Neuronal stem cell (in vitro differentiated cells): ENCODE measurements around the gene NRG2.

ENCODE experiments used
- DNase-seq: peaks from one replicate; pipeline ENCODE4 v3.0.0-alpha.2; 2013; ENCODE audit warnings: low spot score
- H2AFZ ChIP-seq: one replicate; pipeline ENCODE4 v1.6.1; 2013; ENCODE audit warnings: mild to moderate bottlenecking, low read length, inconsistent platforms
- H2AK5ac ChIP-seq: 2 replicates; pipeline ENCODE4 v1.6.1; 2013; ENCODE audit warnings: low read depth, mild to moderate bottlenecking, inconsistent platforms, low read length, moderate library complexity, mixed read lengths
- H2BK120ac ChIP-seq: 2 replicates; pipeline ENCODE4 v1.6.1; 2013; ENCODE audit warnings: low read depth, mild to moderate bottlenecking, inconsistent platforms, low read length, moderate library complexity, mixed read lengths
- H2BK12ac ChIP-seq: one replicate; pipeline ENCODE4 v1.6.1; 2013; ENCODE audit warnings: low read length, inconsistent platforms
- H2BK15ac ChIP-seq: 2 replicates; pipeline ENCODE4 v1.6.1; 2013; ENCODE audit warnings: mild to moderate bottlenecking, low read length, inconsistent platforms, mixed read lengths
- H2BK5ac ChIP-seq: one replicate; pipeline ENCODE4 v1.6.1; 2013; ENCODE audit warnings: inconsistent platforms, mild to moderate bottlenecking, low read length, moderate library complexity
- H3K14ac ChIP-seq: one replicate; pipeline ENCODE4 v1.6.1; 2013; ENCODE audit warnings: low read length, inconsistent platforms
- H3K18ac ChIP-seq: 2 replicates; pipeline ENCODE4 v1.6.1; 2013; ENCODE audit warnings: low read length, inconsistent platforms
- H3K23ac ChIP-seq: 2 replicates; pipeline ENCODE4 v1.6.1; 2013; ENCODE audit warnings: low read depth, mild to moderate bottlenecking, mixed read lengths, low read length, inconsistent platforms; ENCODE audit not compliant: poor library complexity
- H3K27ac ChIP-seq: replicated peaks from 3 replicates; pipeline ENCODE4 v1.5.1; 2013; ENCODE audit warnings: low read length, inconsistent platforms
- H3K27me3 ChIP-seq, 3 experiments: 2 replicates each; pipeline ENCODE4 v1.6.1; 2013; ENCODE audit warnings: low read length in 3 of 3, mild to moderate bottlenecking in 2 of 3, inconsistent platforms in 1 of 3, low read depth in 1 of 3, mixed read lengths in 1 of 3, moderate library complexity in 1 of 3; ENCODE audit not compliant: control insufficient read depth in 3 of 3, insufficient read depth in 3 of 3
- H3K36me3 ChIP-seq, 2 donors: replicated peaks in 1 of 2; 2 replicates each; pipeline ENCODE4 v1.6.1; 2013; ENCODE audit warnings: low read length in 2 of 2; ENCODE audit not compliant: control insufficient read depth in 2 of 2, insufficient read depth in 2 of 2
- H3K4ac ChIP-seq: 2 replicates; pipeline ENCODE4 v1.6.1; 2013; ENCODE audit warnings: inconsistent platforms, mild to moderate bottlenecking, low read length, moderate library complexity
- H3K4me1 ChIP-seq, 2 donors: 1 replicate in 1 of 2; 2 replicates in 1 of 2; pipeline ENCODE4 v1.6.1; 2013; ENCODE audit warnings: low read length in 2 of 2, low read depth in 1 of 2; ENCODE audit not compliant: control insufficient read depth in 2 of 2, insufficient read depth in 1 of 2
- H3K4me2 ChIP-seq: one replicate; pipeline ENCODE4 v1.6.1; 2013; ENCODE audit warnings: mild to moderate bottlenecking, low read length, inconsistent platforms; ENCODE audit not compliant: insufficient read depth, poor library complexity, severe bottlenecking
- H3K4me3 ChIP-seq, 2 donors: 2 replicates each; pipeline ENCODE4 v1.5.1; 2013; ENCODE audit warnings: low read length in 2 of 2, mild to moderate bottlenecking in 2 of 2, inconsistent platforms in 1 of 2, moderate library complexity in 1 of 2
- H3K79me1 ChIP-seq: one replicate; pipeline ENCODE4 v1.6.1; 2013; ENCODE audit warnings: low read depth, mild to moderate bottlenecking, inconsistent platforms, low read length, moderate library complexity
- H3K9ac ChIP-seq: one replicate; pipeline ENCODE4 v1.6.1; 2013; ENCODE audit warnings: mild to moderate bottlenecking, low read depth, low read length, inconsistent platforms; ENCODE audit not compliant: poor library complexity
- H3K9me3 ChIP-seq, 2 donors: replicated peaks in 1 of 2; 2 replicates each; pipeline versions ENCODE3 to v1.6.1; 2013; ENCODE audit warnings: low read length in 2 of 2, mild to moderate bottlenecking in 2 of 2, inconsistent platforms in 1 of 2, low read depth in 1 of 2, mixed read lengths in 1 of 2, moderate library complexity in 1 of 2; ENCODE audit not compliant: control insufficient read depth in 2 of 2, insufficient read depth in 1 of 2
- H4K8ac ChIP-seq: one replicate; pipeline ENCODE4 v1.6.1; 2013; ENCODE audit warnings: low read depth, mild to moderate bottlenecking, inconsistent platforms, low read length, moderate library complexity
- H4K91ac ChIP-seq: one replicate; pipeline ENCODE4 v1.6.1; 2013; ENCODE audit warnings: low read length, low read depth, mild to moderate bottlenecking, inconsistent platforms; ENCODE audit not compliant: poor library complexity
- WGBS, 2 donors: extraction: QIAGEN DNeasy Blood & Tissue Kit; methylation state at CpG; one replicate each; pipeline ENCODE4 v1.1.7; 2013; ENCODE audit warnings: missing lambda C conversion rate in 2 of 2, mixed read lengths in 1 of 2; ENCODE audit not compliant: insufficient read length in 2 of 2, insufficient replicate concordance in 1 of 2; ENCODE audit errors: extremely low coverage in 2 of 2; 5-methylcytosine and 5-hydroxymethylcytosine counted together

The NRG2 gene

DNA sequence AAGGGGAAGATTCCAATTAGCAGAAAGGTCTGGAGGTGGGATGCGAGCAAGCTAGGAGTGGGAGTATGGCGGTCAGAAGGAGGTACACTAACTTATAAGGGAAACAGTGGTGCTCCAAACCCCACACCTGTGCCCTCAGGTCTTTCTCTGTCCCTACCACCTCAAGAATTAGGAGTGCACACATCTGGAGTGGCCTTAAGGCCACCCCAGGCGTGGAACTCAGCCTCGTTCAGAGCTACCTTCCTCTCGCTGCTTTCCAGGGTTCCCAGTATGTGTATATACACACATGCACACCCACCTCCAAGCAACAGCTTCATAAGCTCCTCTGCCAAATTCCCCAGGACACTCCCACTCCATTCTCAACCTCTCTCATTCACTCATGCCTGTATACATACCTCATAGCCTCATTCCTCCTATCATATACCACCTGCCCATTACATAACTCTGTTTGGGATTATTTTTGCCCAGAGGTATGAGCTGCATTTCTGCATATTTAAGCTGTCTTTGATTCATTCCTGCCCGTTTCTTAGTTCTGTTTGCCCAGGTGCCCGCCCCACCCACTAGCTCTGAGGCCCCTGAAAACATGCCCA, 128.8 kb downstream of the NRG2 start:
- H3K23ac ChIP-seq = no peak overlapping the region
- H2BK120ac ChIP-seq = no peak overlapping the region
- H3K4ac ChIP-seq = no peak overlapping the region
- no peak overlapping the region for H4K91ac ChIP-seq
- no peaks in the 10 kb centered on the region for H3K9me3 ChIP-seq
- H2BK15ac ChIP-seq = no peak overlapping the region
- H2AFZ ChIP-seq = no peak overlapping the region
- no peak overlapping the region for H2BK5ac ChIP-seq
- H3K4me2 ChIP-seq = no peak overlapping the region
- no peaks in the 10 kb centered on the region for H3K36me3 ChIP-seq
- no peak overlapping the region for H2AK5ac ChIP-seq
- no peak overlapping the region for H4K8ac ChIP-seq
- H3K9ac ChIP-seq = no peak overlapping the region
- H3K4me1 ChIP-seq = no peaks in the 10 kb centered on the region
- no peak overlapping the region for H3K27ac ChIP-seq
- WGBS, 2 donors = no CpG with 5 or more reads among the region's 7 CpGs
- H3K18ac ChIP-seq = no peak overlapping the region
- no peak for DNase-seq
- no peak overlapping the region for H3K14ac ChIP-seq
- H3K27me3 ChIP-seq = peaks cover 0 to 33% (median 0%) of the 10 kb centered on the region in 3 experiments
- no peaks in the 10 kb centered on the region for H3K79me1 ChIP-seq
- H2BK12ac ChIP-seq = no peak overlapping the region
- H3K4me3 ChIP-seq = no peak overlapping the region

DNA sequence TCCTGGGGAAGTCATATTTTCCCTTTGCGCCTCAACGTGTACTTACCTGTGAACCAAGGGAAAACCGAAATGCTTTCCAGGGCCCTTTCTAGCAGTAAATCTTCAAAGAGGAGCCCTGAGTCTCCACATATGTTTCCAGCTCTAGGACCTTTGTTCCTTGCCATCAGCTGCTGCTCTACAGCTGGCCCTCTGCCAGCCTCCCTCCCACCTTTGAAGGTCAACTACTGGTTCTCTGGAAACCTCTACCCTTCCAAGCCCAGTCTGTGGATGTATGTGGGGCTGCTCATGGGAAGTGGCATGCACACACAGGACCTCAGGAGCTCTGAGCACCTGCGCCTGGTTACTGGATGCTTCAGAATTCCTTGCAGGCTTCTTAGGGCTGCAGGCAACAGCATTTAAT, 130.3 kb downstream of the NRG2 start:
- no CpG with 5 or more reads among the region's 4 CpGs for WGBS, 2 donors
- no peak overlapping the region for H4K91ac ChIP-seq
- H2BK12ac ChIP-seq = no peak overlapping the region
- no peaks in the 10 kb centered on the region for H3K4me1 ChIP-seq
- peaks cover 0 to 40% (median 0%) of the 10 kb centered on the region in 3 experiments for H3K27me3 ChIP-seq
- H4K8ac ChIP-seq = no peak overlapping the region
- no peak overlapping the region for H3K4me3 ChIP-seq
- no peak overlapping the region for H3K18ac ChIP-seq
- H3K23ac ChIP-seq = no peak overlapping the region
- H2BK5ac ChIP-seq = no peak overlapping the region
- no peak overlapping the region for H3K4ac ChIP-seq
- no peak overlapping the region for H3K4me2 ChIP-seq
- DNase-seq = no peak
- H3K9me3 ChIP-seq = no peaks in the 10 kb centered on the region
- H2AK5ac ChIP-seq = no peak overlapping the region
- H2BK15ac ChIP-seq = no peak overlapping the region
- H3K79me1 ChIP-seq = no peaks in the 10 kb centered on the region
- no peak overlapping the region for H2BK120ac ChIP-seq
- H3K36me3 ChIP-seq = no peaks in the 10 kb centered on the region
- no peak overlapping the region for H3K27ac ChIP-seq
- H3K9ac ChIP-seq = no peak overlapping the region
- no peak overlapping the region for H2AFZ ChIP-seq
- H3K14ac ChIP-seq = no peak overlapping the region

- H3K23ac ChIP-seq = no peak overlapping the region
- H3K4me2 ChIP-seq = no peak overlapping the region
- H3K9me3 ChIP-seq = no peaks in the 10 kb centered on the region
- no peak for DNase-seq
- no peak overlapping the region for H3K4me3 ChIP-seq
- WGBS, 2 donors = no CpG with 5 or more reads among the region's 3 CpGs
- H3K79me1 ChIP-seq = no peaks in the 10 kb centered on the region
- no peak overlapping the region for H3K4ac ChIP-seq
- H2BK12ac ChIP-seq = no peak overlapping the region
- H2BK15ac ChIP-seq = no peak overlapping the region
- H3K9ac ChIP-seq = no peak overlapping the region
- H2AFZ ChIP-seq = no peak overlapping the region
- H3K18ac ChIP-seq = no peak overlapping the region
- H2AK5ac ChIP-seq = peak overlapping the region; percentile 22
- H2BK5ac ChIP-seq = no peak overlapping the region
- no peak overlapping the region for H3K14ac ChIP-seq
- no peaks in the 10 kb centered on the region for H3K4me1 ChIP-seq
- H2BK120ac ChIP-seq = no peak overlapping the region
- no peak overlapping the region for H3K27ac ChIP-seq
- H3K36me3 ChIP-seq = no peaks in the 10 kb centered on the region
- H4K8ac ChIP-seq = no peak overlapping the region
- peaks cover 0 to 45% (median 0%) of the 10 kb centered on the region in 3 experiments for H3K27me3 ChIP-seq
- H4K91ac ChIP-seq = no peak overlapping the region
Measured at GRCh38 chr5:139912158-139912557, 130.9 kb downstream of the NRG2 start.

GRCh38 chr5:139911425-139912120, 131.5 kb downstream of the NRG2 start:
- Histone ChIP-seq H3K4me3 (no peak overlapping the region), H3K79me1 (no peaks in the 10 kb centered on the region), H2BK5ac (no peak overlapping the region), H4K8ac (no peak overlapping the region), H3K18ac (peak overlapping the region; percentile 6), H3K4me1 (no peaks in the 10 kb centered on the region), H2BK15ac (no peak overlapping the region), H3K9me3 (no peaks in the 10 kb centered on the region), H3K4ac (no peak overlapping the region), H2AFZ (no peak overlapping the region), H3K4me2 (no peak overlapping the region), H3K36me3 (no peaks in the 10 kb centered on the region), H2BK120ac (no peak overlapping the region), H3K23ac (no peak overlapping the region), H4K91ac (no peak overlapping the region), H2AK5ac (no peak overlapping the region), H3K14ac (no peak overlapping the region), H3K27ac (no peak overlapping the region), H3K27me3 (peaks cover 0 to 51% (median 3%) of the 10 kb centered on the region in 3 experiments), H2BK12ac (no peak overlapping the region), H3K9ac (no peak overlapping the region)
- WGBS, 2 donors = no CpG with 5 or more reads among the region's 4 CpGs
- no peak for DNase-seq
